Measurements from ENCODE around the gene SAFB.
"Not testable (repeated sequence)": the region's sequence is repeated elsewhere in the genome, so short reads cannot be mapped to it uniquely, and the experiment has no call there.

Gene SAFB

DNA sequence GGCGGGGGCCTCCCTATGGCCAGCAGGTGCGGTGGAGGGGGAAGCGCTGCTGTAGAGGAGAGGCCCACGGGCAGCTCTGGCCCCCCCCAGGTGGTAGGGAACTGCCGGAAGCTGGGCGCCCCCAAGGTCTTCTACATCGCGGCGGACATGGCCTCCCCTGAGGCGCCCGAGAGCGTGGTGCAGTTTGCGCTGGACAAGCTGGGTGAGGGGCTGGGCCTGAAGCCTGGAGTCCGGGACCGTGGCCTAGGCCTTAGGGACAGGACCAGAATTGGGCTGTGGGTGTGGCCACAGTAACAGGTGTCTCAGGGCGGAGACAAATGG is 63.4 kb downstream of the SAFB start:
- no peak for DNase-seq (ENCODE audit: low read depth)

DNA sequence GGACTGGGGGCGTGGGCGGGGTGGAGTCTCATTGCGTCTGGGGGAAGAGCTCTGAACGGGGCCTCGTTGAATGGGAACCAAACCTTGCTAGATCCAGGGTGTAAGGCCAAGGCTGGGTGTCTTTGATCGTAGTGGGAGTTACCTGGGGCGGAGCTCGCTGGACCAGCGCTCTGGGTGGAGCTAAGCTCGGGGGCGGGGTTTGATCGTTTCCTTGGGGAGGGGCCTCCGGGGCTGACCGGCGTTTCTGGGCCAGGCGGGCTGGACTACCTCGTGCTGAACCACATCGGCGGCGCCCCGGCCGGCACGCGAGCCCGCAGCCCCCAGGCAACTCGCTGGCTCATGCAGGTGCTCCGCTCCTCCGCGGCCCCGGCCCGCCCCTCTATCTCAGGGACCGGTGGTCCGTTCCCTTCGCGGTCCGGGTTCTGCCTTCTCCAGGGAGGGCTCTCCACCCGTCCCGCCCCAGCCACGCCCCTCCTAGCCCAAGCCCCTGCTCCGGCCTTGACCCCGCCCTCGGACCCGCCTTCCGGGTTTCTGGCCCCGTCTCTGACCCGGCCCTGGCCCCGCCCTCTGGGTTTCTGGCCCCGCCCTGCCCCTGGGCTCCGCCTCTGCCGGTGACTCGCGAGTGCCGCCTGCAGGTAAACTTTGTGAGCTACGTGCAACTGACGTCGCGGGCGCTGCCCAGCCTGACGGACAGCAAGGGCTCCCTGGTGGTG is 63.9 kb downstream of the SAFB start:
- DNase-seq (ENCODE audit: low read depth), result peak; percentile 81

DNA sequence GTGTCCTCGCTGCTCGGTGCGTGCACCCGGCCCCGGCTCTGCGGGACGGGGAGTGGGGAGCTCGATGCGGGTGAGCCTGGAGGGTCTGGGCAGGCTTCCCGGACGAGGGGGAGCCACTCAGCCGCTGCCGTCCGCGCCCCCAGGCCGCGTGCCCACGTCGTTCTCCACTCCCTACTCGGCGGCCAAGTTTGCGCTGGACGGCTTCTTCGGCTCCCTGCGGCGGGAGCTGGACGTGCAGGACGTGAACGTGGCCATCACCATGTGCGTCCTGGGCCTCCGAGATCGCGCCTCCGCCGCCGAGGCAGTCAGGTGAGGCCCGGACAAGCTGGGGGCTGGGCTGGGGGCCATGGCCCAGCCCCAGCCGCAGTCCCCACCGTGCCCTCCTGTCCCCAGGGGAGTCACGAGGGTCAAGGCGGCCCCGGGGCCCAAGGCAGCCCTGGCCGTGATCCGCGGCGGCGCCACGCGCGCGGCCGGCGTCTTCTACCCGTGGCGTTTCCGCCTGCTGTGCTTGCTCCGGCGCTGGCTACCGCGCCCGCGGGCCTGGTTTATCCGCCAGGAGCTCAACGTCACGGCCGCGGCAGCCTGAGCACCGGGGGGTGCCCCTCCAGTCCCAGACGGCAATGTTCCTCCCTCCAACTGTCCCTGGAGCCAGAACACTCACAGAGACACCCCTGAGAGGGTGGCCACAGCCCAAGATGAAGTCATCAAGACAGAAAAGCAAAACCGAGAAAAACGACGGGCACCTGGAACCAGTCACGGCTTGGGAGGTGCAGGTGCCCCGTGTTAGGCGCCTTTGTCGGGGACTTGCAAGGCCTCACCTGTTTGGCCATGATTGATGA is 64.7 kb downstream of the SAFB start:
- DNase-seq (ENCODE audit: low read depth), result no peak

DNA sequence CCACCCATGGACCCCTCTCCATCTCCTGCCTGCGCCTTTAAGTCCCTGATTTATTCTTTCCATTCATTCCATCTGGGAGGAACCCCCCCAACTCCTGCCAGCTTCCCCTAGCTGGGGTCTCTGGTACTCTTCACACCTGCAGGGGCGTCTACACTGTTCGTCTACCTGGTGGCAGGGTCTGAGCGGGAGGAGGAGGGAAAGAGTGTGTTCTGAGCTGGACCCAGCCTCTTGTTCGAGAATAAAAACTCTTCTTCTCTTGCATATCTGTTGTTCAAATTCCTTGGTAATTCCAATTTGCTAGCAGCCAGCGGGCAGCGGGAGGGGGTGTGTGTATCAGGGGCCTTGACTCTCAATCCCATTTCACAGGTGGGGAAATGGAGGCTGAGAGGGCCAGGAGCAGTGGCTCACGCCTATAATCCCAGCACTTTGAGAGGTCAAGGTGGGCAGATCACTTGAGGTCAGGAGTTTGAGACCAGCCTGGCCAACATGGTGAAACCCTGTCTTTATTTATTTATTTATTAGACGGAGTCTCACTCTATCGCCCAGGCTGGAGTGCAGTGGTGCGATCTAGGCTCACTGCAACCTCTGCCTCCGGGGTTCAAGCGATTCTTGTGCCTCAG is 65.5 kb downstream of the SAFB start:
- DNase-seq (ENCODE audit: low read depth), result not testable (repeated sequence)

DNA sequence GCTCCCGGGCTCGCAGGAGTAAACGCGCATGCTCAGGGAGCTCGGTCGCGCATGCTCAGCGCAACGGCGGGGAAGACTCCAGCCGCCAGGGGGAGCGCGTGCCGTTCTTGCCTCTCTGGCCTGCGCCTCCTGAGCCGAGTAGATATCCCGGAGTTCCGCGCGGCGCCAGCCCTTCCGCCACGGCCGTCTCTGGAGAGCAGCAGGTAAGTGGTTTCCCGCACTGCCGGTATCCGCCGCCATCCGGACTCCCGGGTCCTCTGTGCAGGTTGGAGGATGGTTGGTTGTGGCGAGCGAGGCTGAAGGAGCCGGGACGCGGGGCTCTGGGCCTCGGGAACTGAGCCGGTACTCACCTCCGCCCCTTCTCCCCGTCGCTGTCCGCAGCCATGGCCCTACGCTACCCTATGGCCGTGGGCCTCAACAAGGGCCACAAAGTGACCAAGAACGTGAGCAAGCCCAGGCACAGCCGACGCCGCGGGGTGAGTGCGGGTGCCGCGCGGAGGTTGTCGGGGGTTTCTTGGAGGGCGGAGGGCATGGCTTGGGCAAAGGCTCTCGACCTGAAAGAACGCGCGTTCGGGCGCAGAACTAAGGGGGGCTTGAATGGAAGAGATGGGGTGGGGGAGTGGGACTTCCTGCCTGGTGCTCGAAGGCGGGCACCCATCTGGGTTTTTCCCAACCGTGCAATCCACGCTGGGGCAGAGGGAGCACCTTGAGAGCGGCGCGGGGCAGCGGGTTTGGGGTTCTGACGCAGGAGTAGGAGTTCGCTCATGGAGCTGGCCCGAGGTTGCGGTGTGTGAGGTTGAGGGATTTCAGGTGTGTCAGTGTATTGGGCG is 67.5 kb downstream of the SAFB start, which contains the start of gene RPL36:
RPL36 (plus strand) TSS at position 171 of the 830 bp plus-strand sequence; CDS start at position 384, 213 bp downstream.
- peak; percentile 90 for DNase-seq (ENCODE audit: low read depth)

DNA sequence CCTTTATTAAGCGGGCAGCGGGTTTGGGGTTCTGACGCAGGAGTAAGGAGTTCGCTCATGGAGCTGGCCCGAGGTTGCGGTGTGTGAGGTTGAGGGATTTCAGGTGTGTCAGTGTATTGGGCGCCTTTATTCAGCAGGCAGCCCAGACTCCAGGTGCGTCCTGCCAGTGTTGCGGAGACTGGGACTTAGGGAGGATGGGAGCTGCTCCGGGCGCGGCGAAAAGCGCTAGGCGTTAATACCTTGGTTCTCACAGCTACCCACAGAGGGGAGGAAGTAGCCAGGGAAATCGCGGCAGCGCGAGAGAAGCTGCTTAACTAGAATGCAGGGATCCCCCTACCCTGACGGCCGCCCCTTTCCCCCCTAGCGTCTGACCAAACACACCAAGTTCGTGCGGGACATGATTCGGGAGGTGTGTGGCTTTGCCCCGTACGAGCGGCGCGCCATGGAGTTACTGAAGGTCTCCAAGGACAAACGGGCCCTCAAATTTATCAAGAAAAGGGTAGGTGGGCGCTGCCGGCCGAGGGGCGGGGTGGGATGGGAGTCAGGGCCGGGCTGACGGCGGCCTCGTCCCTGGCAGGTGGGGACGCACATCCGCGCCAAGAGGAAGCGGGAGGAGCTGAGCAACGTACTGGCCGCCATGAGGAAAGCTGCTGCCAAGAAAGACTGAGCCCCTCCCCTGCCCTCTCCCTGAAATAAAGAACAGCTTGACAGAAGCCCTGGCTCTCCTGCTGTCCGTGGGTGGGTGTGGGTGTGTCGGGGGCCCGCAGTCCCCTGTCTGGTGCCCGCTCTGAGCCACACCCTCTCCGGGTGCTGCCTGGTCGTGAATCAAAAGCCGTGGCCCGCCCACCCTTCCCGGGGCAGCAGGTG is 68.3 kb downstream of the SAFB start:
- no peak for DNase-seq (ENCODE audit: low read depth)

DNA sequence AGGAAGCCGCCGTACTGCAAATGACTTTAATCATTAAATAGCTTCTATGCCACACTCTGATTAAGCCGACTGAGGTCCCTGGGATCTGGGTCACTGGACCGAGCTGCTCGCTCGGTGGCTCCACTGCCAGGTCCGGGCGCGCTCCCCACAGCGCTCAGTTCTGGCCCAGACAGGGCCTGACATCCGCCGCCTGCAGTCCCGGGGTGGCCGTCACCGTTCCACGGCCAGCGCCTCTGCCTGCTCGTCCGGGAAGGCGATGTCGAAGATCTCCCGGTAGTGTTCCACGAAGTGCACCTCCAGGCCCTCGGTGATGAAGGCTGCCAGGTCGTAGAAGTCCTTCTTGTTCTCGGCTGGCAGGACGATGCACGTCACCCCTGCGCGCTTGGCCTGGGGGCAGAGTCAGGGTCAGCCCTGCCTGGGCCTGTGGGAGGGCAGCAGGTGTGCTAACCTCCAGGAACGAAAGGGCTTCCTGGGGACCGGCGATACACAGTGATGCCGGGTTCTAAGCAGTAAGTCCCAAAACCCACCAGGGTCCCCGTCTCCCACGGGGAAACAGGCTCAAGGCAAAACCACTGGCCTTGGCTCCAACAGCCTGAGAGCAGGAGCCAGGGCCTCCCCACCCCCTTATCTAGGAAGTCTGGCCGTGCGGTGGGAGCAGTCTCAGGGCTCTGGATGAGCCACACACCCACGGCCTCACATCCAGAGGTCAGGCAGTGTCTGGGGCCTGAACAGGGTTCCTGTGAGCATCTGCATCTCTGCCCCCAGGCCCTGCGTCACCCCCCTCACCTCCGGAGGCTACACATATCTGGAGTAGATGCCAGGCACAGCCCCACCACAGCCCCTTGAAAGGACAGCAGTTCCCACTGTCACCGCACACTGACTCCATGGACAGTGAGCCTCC is 69.2 kb downstream of the SAFB start:
- no peak for DNase-seq (ENCODE audit: low read depth)

DNA sequence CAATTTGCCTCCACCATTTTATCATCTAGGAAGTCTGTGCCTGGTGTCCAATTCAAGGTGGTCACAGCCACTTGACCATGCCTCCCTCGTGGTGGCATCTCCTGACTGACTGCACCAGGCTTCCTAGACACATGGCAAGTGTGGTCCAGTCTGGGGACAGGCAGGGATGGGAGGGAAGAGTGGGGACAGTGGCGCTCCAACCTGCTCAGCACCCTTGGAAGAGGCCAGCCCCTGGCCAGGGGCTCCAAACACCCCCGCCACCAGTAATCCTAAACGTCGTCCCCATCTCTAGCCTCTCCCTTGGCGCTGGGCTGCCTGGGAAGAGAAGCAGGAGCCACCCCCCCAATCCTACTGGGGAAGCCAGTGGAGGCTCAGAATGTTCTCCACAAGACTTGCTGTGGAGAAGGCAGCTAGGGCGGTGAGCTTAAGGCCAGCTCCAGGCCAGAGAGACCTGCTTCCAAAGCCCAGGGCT is 69.9 kb downstream of the SAFB start:
- DNase-seq (ENCODE audit: low read depth), result no peak

DNA sequence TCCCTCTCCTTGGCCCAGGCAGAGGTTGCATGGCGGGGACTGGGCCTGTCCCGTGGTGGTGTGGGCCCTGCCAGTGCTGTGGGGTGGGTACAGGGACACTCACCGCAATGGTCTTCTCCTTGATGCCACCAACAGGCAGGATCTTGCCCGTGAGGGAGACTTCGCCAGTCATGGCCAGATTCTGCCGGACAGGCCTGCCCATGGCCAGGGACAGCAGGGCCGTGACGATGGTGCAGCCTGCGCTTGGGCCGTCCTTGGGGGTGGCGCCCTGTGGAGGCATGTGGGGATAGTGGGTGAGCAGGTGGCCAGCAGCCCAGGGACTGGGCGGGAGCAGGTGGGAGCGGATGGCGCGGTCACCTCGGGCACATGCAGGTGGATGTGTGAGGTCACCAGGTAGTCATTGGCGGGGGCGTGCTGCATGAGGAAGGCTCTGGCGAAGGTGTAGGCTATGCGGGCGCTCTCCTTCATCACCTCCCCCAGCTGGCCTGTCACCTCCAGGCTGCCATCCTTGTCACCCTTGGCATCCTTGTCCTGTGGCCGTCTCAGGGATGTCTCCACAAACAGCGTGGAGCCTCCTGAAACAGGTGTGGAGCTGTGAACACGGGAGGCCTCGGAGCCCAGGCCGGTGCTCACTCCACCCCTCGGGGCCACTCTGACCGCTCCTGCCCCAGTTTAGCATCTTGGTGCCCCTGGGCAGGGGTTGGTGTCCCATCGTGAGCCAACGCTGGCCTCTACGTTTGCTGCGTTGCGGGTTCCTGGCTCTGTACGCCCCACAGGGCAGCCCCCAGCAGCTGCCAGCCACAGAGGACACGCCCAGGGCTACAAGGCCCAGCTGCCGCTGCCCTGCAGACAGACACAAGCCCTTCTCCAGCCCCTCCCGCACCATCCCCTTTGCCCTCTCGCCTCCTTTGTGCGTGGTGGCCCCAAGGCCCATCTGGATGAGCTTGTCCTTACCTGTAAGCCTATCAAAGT is 70.6 kb downstream of the SAFB start:
- DNase-seq (ENCODE audit: low read depth), result no peak

DNA sequence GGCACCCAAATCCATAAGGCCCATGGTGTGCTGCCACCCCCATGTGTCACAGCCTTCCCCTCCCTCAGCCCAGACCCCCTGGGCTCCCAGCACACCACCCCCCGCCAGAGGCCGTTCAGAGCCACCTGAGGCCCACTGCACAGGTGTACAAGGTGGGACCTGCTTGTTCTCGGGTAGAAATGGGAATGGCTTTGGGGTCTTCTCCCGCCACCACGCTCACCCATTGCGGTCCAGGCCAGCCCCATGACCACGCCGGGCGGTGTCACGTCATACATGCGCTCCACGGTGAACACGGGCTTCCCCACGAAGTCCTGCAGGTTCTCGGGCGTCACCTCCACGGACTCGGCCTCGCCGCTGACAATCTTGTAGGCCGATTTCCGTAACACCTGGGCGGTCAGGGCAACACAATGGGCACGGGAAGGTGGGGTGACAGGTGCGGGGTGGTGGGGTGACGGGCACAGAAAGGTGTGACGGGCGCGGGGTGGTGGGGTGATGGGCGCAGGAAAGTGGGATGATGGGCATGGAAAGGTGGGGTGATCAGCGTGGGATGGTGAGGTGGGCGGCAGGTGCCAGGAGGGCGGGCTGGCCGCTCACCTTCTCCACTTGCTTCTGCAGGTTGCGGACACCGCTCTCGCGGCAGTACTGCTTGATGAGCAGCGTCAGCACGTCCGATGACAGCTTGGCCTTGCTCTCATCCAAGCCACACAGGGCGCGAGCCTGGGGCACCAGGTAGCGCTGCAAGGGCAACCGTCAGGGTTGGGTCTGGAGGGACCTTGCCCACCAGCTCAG is 71.5 kb downstream of the SAFB start:
- DNase-seq (ENCODE audit: low read depth), result no peak

DNA sequence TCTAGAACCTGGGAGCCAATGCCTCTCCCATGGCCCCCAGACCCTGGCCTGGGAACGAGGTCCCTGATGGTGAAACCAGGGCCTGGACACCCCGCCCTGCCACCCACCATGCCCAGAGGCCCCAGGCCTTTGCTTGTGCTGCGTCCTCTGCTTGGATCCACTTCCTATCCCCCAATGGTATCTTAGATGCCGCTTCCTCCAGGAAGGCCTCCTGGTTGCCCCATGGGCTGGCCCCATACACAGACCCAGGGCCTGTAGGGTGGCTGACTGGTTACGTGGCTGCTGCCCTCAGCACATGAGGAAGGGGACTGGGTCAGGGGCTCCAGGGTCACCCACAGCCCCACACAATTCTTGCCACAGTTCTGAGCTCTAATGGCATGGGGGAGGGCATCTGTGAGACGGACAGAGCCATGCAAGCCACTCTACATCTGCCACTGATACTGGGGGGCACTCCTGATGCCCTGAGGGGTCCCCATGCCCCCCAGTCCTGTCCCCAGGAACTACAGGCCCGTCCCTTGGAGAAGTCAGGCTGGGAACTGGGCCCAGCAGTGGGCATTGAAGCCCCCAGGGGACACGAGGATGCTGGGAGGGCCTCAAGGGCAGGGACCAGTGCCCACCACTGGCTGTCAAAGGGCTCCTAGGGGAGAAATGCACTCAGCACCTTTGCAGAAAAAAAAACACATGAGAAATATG is 72.2 kb downstream of the SAFB start:
- DNase-seq (ENCODE audit: low read depth), result no peak

DNA sequence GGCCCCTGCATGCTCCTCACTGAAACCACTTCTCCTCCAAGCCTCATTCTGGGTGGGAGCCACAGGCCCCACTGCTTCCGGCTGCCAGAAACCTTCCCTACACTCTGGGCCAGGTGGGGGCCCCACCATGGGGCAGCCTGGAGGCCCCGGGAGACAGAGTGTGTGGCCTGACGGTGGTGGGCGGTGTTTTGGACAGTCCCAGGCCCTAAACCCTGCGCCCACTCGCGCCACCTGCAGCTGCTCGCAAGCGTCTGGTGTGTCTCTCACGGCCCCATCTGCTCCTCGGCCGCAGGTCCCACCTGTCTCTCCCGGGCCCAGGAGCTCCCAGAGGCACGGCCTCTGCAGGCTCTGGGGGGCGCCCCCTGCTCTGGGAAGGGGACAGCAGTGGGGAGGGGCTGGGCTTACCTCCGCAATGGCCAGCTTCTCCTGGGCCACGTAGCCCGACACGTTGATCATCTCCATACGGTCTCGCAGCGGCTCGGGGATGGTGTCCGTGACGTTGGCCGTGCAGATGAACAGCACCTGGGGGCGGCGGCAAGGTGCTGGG is 72.8 kb downstream of the SAFB start:
- no peak for DNase-seq (ENCODE audit: low read depth)

DNA sequence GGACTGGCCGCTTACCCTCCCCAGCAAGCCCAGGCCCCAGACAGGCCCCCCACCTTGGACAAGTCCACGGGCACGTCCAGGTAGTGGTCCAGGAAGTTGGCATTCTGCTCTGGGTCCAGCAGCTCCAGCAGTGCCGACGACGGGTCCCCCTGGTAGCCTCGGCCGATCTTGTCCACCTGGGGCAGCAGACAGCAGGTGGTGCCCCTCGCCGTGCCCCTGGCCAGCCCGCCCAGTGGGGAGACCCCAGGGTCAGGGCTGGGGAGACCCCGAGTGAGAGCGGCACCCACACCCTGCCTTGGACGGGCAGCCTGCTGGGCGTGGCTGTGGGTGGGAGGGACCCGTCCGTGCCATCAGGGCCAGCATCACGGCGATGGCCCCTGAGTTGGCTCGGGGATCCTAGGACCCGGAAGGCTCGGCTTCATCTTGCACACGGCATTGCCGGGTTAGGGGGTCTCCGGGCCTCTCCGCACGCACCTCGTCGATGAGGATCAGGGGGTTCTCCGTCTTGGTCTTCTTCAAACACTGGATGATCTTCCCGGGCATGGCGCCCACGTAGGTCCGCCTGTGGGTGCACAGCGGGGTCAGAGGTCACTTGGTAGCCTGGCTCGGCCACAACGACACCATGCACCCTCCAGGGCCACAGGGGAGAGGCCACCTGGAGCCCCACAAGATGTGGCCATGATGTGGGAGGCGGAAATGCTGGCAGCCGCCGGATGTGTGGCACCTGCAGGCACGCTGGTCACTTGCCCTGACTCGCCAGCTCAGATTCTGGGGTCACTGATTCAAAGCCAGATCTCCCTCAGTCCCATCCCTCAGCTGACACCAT is 73.5 kb downstream of the SAFB start:
- no peak for DNase-seq (ENCODE audit: low read depth)

DNA sequence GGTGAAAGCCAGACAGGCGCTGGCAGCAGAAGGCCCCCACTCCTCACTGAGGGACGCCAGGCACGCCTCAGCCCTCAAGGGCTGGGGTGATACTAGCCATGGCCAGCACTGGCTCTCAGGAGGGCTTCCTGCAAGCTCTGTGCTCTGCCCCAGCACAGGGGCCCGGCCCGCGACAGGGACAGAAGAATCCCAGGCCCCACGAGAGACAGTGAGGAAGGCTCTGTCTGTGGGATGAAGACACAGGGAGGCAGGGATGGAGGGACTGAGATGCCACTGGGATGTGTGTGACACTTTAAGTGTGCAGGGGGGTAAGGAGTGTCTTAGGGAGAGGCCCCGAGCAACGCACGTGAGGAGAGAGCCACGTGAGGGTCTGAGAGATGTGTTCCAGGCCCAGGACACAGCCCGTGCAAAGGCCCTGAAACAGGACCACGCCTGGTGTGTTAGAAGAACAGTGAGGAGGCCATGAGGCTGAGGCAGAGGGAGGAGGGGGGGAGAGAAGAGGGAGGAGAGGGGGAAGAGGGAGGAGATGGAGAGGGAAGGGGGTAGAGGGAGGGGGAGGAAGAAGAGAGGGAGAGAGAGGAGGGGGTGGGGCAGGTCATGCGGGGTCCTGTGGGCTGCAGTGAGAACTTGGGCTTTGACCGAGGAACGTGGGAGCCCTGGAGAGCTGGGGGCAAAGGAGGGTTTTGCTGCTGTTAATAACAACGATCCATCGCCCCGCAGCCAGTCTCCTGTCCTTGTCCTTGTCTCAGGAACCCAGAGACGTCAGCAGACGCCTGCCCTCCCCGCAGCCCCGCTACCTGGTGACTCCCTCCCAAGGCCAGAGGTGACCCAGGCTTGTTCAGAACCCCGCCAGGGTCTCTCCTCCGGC is 74.4 kb downstream of the SAFB start:
- DNase-seq (ENCODE audit: low read depth), result no peak
